ENCODE data around the gene MNAT1.

- no peak for TF ChIP-seq CTCF (IDR thresholded peaks at IDR 0.05)
- TF ChIP-seq POLR2A (IDR thresholded peaks at IDR 0.05) = no peak
Observed at GRCh38 chr14:60915781-60916180, 181.2 kb downstream of the MNAT1 start.
